Measurements from ENCODE around the gene EPHX1.

The EPHX1 gene

DNA sequence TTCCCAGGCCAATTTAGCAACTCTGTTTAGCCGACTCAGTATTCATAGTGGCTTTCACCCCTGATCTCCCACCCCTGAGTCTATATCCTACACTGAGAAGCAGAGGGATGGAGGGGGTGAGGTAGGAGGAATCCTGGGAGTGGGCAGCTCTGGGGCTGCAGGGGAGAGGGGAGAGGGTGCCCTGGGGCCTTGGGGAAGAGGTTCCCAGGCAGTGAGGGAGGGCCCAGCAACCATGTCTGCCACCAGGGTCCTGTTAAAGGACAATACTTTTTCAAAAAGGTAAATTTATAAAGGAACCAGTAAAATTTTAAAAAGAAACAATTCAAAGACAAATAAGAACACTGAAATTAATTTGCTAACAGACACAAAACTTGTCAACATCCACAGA is 30.3 kb downstream of the EPHX1 start:
- TF ChIP-seq CTCF (IDR thresholded peaks at IDR 0.05; ENCODE audit: low read depth, low read length, missing control alignments): no peak
- no peak overlapping the region for H3K4me3 ChIP-seq (replicated peaks; ENCODE audit: low read depth, low read length)

DNA sequence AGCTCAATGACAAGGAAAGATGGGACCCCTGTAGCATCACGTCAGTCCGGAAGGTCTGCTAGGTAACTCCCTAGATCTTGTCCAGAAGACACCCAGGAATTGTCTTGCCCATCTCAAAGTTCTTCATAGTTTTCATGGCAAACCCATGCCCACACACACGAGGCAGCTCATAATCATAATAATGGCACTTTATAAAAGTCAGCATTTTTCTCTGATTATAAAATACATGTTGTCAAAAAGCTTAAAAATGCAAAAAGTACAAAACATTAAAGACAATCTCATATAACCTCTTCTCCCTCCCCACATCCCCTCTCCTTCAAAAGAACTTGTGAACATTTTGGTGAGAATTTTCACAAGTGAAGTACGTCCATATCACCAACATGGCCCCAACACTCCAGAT is 30.8 kb downstream of the EPHX1 start:
- no peak overlapping the region for H3K4me3 ChIP-seq (replicated peaks; ENCODE audit: low read depth, low read length)
- DNase-seq (ENCODE audit: extremely low read depth, low read depth): no peak
- no peak for TF ChIP-seq CTCF (IDR thresholded peaks at IDR 0.05; ENCODE audit: low read depth, low read length, missing control alignments)

More for the DNA sequence above, 30.3 kb downstream of the EPHX1 start:
- no peak for DNase-seq (ENCODE audit: extremely low read depth, low read depth)

DNA sequence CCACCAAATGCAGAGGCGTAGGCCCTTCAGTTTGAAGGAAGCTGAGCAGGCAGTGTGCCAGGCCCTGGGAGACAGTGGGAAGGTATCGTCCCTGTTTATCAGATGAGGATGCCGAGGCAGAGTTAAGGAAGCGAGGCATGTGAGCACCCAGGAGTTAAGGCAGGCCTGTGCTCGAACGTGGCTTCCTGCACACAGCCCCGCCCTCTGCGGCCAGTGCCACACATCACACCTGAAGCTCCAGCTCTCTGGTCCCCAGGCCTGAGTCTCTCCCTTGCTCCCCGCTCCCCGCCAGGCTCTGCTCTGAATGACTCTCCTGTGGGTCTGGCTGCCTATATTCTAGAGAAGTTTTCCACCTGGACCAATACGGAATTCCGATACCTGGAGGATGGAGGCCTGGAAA is 32.1 kb downstream of the EPHX1 start:
- TF ChIP-seq CTCF (IDR thresholded peaks at IDR 0.05; ENCODE audit: low read depth, low read length, missing control alignments): no peak
- DNase-seq (ENCODE audit: extremely low read depth, low read depth): no peak
- H3K4me3 ChIP-seq (replicated peaks; ENCODE audit: low read depth, low read length): no peak overlapping the region

GRCh38 chr1:225842788-225843425 is 33.0 kb downstream of the EPHX1 start:
- no peak for TF ChIP-seq CTCF (IDR thresholded peaks at IDR 0.05; ENCODE audit: low read depth, low read length, missing control alignments)
- DNase-seq (ENCODE audit: extremely low read depth, low read depth): no peak
- no peak overlapping the region for H3K4me3 ChIP-seq (replicated peaks; ENCODE audit: low read depth, low read length)

GRCh38 chr1:225843426-225843795 is 33.5 kb downstream of the EPHX1 start:
- H3K4me3 ChIP-seq (replicated peaks; ENCODE audit: low read depth, low read length): no peak overlapping the region
- no peak for DNase-seq (ENCODE audit: extremely low read depth, low read depth)
- no peak for TF ChIP-seq CTCF (IDR thresholded peaks at IDR 0.05; ENCODE audit: low read depth, low read length, missing control alignments)

GRCh38 chr1:225844236-225845061 is 34.5 kb downstream of the EPHX1 start:
- no peak for DNase-seq (ENCODE audit: extremely low read depth, low read depth)
- no peak for TF ChIP-seq CTCF (IDR thresholded peaks at IDR 0.05; ENCODE audit: low read depth, low read length, missing control alignments)
- no peak overlapping the region for H3K4me3 ChIP-seq (replicated peaks; ENCODE audit: low read depth, low read length)

All from HFF-Myc (cell line).